GM21737 (cell line): ENCODE results near the gene PPIP5K2.
"Not testable (repeated sequence)": the region's sequence is repeated elsewhere in the genome, so short reads cannot be mapped to it uniquely, and the experiment has no call there.

Experiments used
- ATAC-seq: cut with Tn5 transposase; IDR thresholded peaks from one replicate; pipeline ENCODE4 v1.9.1; 2021; ENCODE audit warnings: mild to moderate bottlenecking, moderate library complexity; ENCODE audit not compliant: unreplicated experiment

Gene PPIP5K2

DNA sequence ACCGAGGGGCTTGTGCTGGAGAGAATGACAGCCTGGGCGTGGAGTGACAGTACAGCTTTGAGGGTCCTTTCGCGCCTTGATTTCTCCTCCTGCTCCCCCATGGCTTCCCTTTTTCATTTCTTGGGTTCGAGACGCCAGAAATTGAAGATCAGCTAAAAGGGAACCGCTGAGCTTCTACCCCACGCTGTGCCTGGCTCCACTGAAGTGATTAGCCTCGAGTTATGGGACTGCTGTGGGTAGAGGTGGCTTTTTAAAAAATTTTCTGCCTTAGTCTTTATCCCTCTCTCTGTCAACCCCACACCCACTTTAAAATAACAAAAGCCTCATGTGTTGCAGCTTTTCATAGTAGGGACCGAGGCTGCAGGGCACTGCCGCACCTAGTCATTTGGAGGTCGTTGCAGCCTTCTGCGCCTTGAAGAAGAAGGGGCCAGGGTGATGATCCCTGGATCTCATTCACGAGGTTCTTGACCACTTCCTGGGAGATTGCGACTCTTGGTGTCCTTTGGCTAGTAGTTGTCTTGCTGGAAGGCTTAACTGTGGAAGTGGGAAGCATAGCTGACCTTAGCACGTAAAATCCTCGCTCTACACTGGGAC lies 603 bp downstream of the PPIP5K2 start:
- peak; percentile 0 for ATAC-seq

DNA sequence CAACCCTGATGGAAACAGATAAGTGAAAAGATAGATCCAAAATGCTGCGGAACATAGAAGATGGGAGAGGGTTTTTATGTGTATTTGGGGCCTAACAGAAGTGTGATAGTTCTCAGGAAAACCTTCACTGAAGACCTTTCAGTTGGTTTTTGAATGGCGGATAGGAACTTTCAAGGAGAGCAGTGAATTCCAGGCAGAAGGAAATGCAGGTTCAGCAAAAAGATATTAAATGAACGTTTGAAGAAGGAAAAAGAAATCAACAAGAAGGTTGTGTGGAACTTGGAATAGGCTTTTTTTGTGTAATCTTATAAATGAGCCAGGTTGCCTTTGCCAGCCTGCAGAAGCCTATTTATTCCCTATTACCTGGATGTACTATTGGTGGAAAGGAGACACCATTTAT lies 2.1 kb downstream of the PPIP5K2 start:
- ATAC-seq, result no peak

DNA sequence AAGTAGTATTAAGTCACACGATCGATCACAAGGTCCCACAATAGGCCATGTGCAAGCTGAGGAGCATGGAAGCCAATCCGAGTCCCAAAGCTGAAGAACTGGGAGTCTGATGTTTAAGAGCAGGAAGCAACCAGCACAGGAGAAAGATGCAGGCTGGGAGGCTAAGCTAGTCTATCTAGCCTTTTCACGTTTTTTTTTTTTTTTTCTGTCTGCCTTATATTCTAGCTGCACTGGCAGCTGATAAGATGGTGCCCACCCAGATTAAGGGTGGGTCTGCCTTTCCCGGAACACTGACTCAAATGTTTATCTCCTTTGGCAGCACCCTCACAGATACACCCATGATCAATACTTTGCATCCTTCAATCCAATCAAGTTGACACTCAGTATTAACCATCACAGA lies 6.5 kb downstream of the PPIP5K2 start:
- ATAC-seq, result no peak

DNA sequence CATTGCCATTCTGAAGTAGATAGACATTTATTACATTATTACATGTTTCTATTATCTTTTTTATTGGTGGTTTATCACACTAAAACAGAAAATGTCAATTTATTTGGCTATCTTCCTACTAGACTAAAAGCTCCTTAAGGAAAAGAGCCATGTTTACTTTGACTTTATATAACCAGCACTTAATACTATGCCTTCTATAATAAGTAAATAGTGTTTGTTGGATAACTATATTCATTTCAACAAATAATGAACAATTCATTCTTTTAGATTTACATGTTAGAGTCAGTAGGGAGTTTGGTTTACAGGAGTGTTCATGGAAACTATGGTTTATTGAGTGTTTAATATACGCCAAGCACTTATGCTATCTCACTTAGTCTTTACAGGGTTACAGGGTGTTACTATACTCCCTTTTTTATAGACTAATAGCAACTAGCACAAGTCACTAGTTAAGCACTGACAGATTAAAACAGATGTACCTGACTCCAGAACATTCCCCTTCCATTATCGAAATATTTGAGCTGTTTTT lies 7.3 kb downstream of the PPIP5K2 start:
- ATAC-seq, result no peak

DNA sequence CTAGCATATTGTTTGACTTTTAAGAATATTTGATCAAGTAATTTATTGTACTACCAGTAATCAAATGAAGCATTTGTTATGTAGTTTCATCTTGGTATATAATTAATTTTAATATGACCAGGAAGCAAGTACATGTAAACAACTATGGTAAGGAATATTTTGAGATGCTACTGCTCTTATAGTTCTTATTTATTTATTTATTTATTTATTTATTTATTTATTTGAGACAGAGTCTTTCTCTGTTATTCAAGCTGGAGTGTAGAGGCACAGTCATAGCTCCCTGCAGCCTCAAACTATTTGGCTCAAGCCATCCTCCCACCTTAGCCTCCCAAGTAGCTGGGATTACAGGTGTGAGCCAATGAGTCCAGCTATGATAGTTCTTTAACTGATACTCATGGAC lies 8.1 kb downstream of the PPIP5K2 start:
- no peak for ATAC-seq

DNA sequence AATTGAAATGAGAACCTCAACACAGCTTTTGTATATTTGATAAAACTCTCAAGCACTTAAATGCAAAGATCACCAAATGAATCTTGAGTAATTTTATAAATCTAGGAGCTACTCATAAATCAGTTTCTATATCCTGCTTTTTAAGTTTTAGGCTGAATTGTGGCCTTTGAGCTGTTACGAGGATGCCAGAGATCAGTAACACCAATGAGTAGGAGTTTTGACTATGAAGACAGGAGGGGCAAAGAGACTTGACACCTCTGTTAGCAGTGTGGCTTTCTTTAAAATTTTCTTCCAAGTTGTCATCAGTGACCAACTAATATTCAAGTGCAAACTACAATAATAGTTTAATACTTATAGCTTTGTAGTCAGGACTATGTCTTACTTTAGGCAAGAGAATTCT lies 12.6 kb downstream of the PPIP5K2 start:
- ATAC-seq, result no peak

DNA sequence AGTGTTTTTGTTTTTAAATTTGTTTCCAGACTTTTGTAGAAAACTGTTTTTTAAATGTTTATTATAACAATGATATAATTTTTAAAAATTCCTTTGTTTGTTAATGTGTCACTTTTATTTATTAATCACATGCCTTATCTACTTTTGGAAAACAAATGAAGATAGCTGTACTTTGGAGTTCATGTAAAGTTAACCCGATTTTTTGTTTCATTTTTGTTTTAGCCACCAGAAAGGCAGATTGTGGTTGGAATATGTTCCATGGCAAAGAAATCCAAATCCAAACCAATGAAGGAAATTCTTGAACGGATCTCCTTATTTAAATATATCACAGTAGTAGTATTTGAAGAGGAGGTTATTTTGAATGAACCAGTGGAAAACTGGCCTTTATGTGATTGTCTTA lies 13.1 kb downstream of the PPIP5K2 start:
- ATAC-seq, result no peak

DNA sequence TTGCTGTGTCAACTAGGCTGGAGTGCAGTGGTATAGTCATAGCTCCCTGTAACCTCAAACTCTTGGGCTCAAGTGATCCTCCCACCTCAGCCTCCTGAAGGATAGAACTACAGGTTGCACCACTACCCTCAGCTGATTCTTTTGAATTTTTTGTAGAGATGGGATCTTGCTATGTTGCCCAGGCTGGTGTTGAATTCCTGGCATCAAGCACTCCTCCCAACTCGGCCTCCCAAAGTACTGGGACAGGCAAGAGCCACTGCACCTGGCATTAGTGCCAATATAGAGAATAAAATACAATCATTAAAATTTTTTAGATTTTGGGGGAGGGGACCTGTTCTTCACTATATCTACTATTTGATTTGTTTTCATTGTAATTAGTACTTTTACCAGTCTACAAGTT lies 15.4 kb downstream of the PPIP5K2 start:
- ATAC-seq, result no peak

DNA sequence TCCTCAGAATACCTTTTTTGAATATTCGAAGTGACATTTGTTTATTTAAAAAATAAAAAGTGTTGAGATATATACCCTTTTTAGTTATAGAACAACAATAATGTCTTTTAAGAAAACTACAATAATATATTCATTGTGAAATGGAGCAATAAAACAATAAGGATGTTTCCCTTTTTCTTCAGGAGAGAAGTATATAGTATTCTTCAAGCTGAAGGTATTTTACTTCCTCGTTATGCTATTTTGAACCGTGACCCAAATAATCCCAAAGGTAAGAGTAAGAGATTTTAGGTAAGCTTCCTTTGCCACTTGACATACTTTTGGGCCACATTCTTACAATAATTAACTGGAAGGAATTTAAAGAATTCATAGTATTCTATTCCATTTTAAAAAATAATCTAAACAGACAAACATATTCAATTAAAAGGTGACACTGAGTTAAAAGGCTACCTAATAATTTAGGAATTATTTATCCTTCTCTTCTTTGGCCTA lies 18.1 kb downstream of the PPIP5K2 start:
- ATAC-seq, result no peak

DNA sequence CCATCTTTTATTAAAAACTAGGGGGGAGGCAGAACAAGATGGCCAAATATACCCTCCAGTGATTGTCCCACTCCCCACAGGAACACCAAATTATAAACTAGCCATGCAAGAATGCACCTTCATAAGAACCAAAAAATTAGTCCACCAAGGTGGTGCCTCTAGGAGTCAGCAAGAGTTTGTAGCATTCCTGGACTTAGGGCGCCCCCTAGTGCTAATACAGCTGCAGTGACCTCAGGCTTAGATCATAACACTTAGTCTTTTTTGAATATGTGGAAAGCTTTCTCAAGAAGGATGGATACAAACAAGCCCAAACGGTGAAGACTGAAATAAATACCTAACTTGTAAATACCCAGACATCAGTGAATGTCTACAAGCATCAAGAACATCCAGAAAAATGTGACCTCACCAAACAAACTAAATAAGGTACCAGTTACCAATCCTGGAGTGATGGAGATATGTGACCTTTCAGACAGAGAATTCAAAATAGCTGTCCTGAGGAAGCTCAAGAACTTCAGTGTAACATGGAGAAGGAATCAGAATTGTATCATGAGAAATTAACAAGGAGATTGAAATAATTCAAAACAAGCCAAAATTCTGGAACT lies 19.3 kb downstream of the PPIP5K2 start:
- peak; percentile 98 for ATAC-seq

DNA sequence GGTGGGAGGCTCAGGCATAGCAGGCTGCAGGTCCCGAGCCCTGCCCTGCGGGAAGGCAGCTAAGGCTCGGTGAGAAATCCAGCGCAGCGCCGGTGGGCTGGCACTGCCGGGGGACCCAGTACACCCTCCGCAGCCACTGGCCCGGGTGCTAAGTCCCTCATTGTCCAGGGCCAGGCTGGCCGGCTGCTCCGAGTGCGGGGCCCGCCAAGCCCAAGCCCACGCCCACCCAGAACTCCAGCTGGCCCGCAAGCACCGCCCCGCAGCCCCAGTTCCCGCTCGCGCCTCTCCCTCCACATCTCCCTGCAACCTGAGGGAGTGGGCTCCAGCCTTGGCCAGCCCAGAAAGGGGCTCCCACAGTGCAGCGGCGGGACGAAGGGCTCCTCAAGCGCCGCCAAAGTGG lies 22.0 kb downstream of the PPIP5K2 start:
- ATAC-seq, result not testable (repeated sequence)

DNA sequence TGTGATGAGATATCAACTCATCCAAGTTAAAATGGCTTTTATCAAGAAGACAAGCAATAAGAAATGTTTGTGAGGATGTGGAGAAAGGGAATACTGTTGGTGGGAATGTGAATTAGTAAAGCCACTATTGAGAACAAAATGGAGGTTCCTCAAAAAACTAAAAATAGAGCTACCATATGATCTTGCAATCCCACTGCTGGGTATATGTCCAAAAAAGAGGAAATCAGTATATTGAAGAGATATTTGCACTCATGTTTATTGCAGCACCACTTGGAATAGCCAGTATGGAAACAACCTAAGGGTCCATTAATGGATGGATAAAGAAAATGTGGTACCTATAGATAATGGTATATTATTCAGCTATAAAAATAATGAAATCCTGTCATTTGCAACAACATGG lies 25.1 kb downstream of the PPIP5K2 start:
- no peak for ATAC-seq

DNA sequence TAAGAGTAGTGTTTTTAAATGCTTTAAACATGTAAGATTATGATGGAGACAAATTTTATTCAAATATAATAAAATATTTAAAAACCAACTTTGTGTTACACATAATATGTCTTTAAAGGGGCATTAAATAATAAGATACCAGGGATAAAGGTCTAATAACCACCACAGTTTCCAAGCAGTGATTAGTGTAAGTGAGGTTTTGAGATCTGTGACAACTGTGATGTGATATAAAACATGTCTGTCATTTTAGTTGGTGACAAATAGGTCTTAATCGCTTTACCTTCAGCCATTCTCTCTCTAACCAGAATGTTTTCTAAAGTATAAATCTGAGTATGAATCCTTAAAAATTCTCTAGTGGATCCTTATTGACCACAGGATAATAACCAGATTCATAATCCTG lies 28.1 kb downstream of the PPIP5K2 start:
- no peak for ATAC-seq

DNA sequence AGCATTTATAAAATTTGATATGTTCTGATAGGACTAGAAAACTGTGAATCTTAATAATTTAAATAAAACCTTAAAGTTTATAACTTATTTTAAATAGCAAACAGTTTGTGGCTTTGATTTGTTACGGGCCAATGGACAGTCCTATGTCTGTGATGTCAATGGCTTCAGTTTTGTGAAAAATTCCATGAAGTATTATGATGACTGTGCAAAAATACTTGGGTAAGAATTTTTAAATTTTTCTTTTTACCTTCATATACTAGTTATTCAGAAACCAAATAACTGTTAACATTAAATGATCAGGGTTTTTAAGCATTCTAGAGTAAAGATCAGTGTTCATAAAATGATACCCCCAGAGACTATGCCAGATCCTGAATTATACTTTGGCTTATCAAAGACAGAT lies 31.1 kb downstream of the PPIP5K2 start:
- ATAC-seq, result no peak

DNA sequence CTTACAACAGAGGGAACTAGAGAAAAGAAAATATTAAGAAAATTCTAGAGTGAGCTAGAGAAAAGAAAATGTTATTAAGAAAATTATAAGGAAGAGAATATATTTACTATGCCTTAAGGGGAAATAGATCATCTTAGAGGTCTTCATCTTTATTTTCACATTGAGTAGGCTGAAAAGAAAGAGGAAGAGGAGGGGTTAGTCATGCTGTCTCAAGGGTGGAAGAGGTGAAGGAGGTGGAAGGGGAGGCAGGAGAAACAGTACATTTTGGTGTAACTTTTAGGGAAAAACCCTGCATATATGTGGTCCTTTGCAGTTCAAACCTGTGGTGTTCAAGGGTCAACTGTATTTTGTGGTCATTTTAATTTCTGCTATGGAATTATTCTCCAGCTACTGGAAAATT lies 46.6 kb downstream of the PPIP5K2 start:
- no peak for ATAC-seq

DNA sequence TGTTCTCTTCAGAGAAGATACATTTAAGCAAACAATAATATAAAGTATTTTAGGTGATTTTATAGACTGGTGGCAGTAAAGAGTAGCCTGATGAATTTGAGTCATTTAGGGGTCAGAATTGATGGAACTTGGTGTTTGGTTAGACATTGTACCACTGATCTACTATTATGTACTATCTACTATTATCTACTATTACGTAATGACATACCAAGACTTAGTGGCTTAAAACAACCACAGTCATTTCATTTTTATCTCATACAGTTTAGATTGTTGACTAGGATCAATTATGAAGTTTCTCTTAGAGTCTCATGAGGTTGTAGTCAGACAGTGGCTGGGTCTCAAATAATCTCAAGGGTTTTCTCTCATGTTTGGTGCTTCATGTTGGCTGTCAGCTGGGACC lies 54.0 kb downstream of the PPIP5K2 start:
- ATAC-seq, result no peak

DNA sequence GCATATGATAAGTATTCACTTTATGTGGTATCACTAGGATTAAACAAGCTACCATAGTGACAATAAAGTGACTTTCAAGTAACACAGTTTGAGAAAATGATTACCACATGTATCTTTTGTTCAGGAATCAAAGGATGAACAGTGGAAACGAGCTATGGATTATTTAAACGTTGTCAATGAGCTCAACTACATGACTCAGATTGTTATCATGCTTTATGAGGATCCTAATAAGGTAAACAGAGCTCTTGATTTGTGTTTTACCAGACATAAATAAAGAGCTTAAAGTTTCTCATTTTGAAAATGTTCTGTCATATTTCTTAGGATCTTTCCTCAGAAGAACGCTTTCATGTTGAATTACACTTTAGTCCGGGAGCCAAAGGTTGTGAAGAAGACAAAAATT lies 57.4 kb downstream of the PPIP5K2 start:
- ATAC-seq, result no peak

DNA sequence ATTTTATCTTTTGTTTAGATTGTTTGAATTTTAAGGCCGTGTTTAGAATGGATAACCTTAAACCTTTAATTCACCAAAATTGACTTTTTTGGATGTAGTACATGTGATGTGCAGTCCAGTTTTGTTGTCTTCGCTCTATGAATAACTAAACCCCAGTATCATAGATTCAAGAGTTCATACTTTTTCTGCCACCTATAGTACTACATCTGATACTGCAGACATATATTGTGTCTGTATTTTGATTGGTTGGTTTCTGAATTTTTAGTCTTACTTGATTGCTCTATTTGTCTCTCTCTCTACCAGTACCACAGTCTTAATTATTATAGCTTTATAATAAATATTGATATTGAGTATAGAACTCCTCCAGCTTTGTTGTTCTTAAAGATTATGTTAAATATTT lies 58.1 kb downstream of the PPIP5K2 start:
- no peak for ATAC-seq

DNA sequence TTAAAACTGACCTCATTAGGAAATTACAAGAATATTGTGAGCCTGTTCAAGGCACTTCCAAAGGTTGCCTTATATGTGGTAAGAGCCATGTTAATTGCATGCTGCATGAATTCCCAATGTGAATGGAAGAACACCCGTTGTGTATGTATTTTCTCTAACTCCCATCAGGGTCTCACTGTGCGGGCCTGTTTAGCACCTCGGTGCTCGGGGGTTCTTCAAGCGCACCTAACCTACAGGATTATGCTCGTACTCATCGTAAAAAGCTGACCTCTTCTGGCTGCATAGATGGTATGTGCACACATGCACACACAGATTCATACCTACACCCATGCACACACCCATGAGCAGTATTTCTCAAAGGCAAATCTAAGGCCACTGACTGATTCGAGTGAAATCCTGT lies 66.1 kb downstream of the PPIP5K2 start:
- no peak for ATAC-seq

DNA sequence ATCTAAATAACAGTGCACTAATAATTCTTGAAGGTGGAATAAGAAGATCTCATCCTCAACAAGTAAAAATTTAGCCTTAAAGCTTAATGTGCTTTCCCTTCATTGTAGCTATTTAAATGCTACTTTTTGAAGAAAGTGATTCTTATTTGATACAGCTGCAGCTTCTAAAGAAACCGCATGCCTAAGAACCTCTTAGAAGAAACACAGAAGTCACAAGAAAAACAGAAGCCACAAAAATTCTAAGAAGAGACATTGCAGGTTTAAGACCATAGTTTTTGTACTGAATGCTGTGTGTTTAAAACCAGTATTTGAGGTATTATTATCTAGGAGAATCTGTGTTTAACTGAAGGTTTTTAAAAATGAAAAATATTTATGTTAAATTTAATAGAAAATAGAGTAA lies 68.3 kb downstream of the PPIP5K2 start:
- ATAC-seq, result no peak

DNA sequence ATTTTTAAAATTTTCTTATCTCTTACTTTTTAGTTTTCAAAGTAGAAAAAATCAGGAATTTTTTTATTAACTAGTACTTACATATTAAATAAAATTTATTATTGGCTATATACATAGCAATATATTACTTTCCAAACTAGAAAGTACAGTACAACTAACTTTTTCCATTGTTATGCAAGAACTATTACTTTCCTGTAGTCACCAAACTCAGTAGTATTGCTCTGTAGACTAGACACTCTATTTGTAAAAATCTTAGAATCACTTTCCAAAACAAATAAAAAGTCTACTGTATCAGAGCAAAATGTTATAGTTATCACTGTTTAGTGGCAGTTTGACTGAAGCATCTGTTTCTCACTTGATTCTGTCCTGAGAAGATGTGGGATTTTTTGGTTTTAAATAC lies 83.1 kb downstream of the PPIP5K2 start:
- no peak for ATAC-seq

DNA sequence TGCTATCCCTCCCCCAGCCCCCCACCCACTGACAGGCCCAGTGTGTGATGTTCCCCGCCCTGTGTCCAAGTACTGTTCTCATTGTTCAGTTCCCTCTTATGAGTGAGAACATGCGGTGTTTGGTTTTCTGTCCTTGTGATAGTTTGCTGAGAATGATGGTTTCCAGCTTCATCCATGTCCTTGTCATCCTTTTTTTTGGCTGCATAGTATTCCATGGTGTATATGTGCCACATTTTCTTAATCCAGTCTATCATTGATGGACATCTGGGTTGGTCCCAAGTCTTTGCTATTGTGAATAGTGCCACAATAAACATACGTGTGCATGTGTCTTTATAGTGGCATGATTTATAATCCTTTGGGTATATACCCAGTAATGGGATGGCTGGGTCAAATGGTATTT lies 84.9 kb downstream of the PPIP5K2 start:
- not testable (repeated sequence) for ATAC-seq
